Right cardiac atrium (tissue), 5 donors: ENCODE results near the gene GPS2. TPM values are rescaled to one million over a fixed set of nuclear protein-coding genes. Genes with fewer than 3 reads are reported as not detected.

Source experiments
- ATAC-seq, 2 donors: fragments of 200-7000 bp; cut with Tn5 transposase; one replicate each; pipeline versions ENCODE4 v1.8.0 to v1.9.1; 2020; ENCODE audit warnings: moderate library complexity in 2 of 2, mild to moderate bottlenecking in 1 of 2
- DNase-seq, 3 donors: peaks; one replicate each; pipeline ENCODE4 v3.0.0-alpha.2; 2020
- H3K27ac ChIP-seq: one replicate; pipeline ENCODE4 v1.5.1; 2013; ENCODE audit warnings: mild to moderate bottlenecking, low read length, control low read depth, moderate library complexity
- H3K27me3 ChIP-seq: one replicate; pipeline ENCODE4 v1.6.1; 2013; ENCODE audit not compliant: control insufficient read depth, insufficient read depth
- H3K4me1 ChIP-seq: one replicate; pipeline ENCODE4 v1.6.1; 2013; ENCODE audit warnings: low read length; ENCODE audit not compliant: control insufficient read depth, insufficient read depth
- H3K4me3 ChIP-seq: one replicate; pipeline ENCODE4 v1.5.1; 2013; ENCODE audit warnings: low read length, control low read depth
- H3K9me3 ChIP-seq: one replicate; pipeline ENCODE4 v1.6.1; 2013; ENCODE audit warnings: low read length; ENCODE audit not compliant: control insufficient read depth
- WGBS: extraction: QIAGEN DNeasy Blood & Tissue Kit; methylation state at CpG from one replicate; pipeline ENCODE4 v1.1.7; 2013; 5-methylcytosine and 5-hydroxymethylcytosine counted together
- intact Hi-C, 4 donors: fragments of 100-400 bp; cut with DNase I; formaldehyde crosslinking; loops; one replicate each; pipeline versions ENCODE4 v1.11.0 to v1.14.0; 2022 to 2023
- polyA plus RNA-seq: library from polyadenylated mRNA; stranded (reverse); fragments of 200-250 nt; gene quantifications from one replicate; pipeline ENCODE4 v1.2.3, GENCODE V29; 2013
- total RNA-seq, 4 donors: library from RNA; stranded (reverse); fragmentation: NEBNext Ultra II Directional; extraction: Animal tissue kit (Norgen Biotek cat#: 25700); gene quantifications; one replicate each; pipeline ENCODE4 v1.2.1, GENCODE V29; 2021
- donor health status: healthy with polysubstance abuse.
- donor health status: DM: no; HTN: yes; CAD: no.
- donor health status: DM: no; HTN: no; CAD: no.
- donor health status: DM: no; HTN: yes; CAD: no; lungs with severe emphysema.
- donor health status: DM: yes; HTN: yes; CAD: no.

GPS2 gene
- total and polyA plus RNA-seq, 5 donors = 65.0 to 76.1 (median 66.5) TPM

DNA sequence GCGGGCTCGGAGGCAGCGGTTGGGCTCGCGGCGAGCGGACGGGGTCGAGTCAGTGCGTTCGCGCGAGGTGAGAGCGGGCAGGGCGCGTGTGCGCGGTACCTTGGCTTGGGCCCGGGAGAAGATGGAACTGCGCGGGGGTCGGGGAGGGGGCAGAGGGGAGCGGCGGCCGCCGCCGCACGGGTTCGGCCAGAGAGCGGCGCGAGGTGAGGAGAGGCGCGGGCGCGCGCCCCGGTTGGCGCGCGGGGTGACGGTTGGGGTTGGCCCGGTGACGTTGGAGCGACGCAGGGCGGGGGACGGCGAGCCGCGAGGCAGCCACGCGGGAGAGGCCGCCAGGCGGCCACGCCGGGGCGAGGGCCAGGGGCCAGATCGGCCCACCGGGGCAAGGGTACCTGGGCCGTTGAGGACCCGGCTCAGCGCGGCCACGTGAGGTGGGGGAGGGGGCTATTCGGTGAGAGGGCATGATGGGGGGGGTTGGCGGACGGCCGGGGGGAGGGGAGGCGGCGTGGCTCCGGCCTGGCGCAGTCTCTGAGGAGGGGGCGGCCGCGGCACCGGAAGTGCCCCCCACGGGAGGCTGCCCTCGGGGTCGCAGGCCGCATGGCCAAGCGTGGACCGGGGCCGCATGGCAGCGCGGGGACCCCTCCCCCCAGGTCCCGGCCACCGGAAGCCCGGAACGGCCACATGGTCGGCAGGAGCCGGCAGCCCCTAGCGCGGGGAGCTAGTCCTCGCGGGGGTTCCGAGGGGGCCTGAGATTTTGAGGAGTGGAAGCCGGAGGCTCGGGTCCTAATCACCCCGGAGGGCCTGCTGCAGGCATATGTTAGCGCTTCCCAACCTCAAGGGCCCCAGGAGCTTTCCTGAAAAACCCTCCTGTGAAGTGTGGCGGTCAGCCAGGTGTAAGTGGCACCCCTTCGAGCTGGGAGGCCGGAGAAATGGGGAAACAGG lies 7.2 kb downstream of the GPS2 start:
- intact Hi-C loops = no loop called here
- under 1% methylated on average over 104 of the region's 104 CpGs for WGBS
- Histone ChIP-seq H3K4me1 (peaks cover 3% of the 10 kb centered on the region), H3K9me3 (no peaks in the 10 kb centered on the region), H3K27ac (peak overlapping the region; percentile 89), H3K27me3 (no peaks in the 10 kb centered on the region), H3K4me3 (peak overlapping the region; percentile 83)
- ATAC-seq (peak; percentile 21 to 22), DNase-seq (peak; percentile 70 to 88 (median 85))

DNA sequence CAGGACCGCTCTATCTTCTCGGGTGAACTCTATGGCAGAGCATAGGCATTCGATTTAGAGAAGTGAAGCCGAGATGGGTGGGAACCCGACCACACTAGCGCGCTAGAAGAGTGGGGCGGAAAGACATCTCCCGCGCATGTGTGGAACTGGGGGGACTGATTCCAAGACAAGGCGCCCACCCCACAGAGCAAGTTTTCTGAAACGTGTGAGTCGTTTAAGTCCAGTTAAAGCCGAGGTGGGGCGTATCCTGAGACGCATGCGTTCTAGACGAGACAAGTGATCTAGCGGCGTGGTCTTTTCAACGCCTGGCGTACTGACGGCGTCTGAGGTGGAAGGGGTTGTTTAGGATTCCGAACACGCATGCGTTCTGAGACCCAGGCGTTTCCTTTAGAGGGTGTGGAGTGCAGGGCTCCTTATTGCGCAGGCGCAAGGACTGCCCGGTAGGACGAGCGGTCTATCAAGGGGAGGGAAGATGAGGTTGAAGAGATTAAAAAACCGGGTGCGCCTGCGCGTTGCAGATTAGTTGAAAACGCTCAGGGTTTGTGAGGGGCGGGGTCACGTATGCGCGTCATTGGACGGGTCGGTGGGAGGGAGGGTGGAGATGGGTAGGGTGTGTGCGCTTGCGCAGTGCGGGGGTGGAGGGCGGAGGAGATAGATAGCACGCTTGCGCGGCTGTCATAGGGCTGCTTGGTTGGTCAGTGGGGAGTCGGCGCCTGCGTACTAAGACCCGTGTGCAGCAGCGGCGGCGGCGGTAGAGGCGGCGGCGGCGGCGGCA lies 8.1 kb downstream of the GPS2 start, which contains the start of gene EIF5A:
TSS of gene EIF5A (plus strand) at position 718 of the 775 bp plus-strand sequence. CDS start 2,008 bp downstream, outside the sequence.
- intact Hi-C loops = no loop called here
- H3K4me3 ChIP-seq = peak within 1 kb of the TSS; percentile 83
- DNase-seq (peak; percentile 100), ATAC-seq (peak; percentile 94 to 96)
- H3K9me3 ChIP-seq = no peaks in the 10 kb centered on the region
- H3K27me3 ChIP-seq = no peaks in the 10 kb centered on the region
- H3K27ac ChIP-seq = peak within 1 kb of the TSS; percentile 89
- peaks cover 3% of the 10 kb centered on the region for H3K4me1 ChIP-seq
- WGBS = under 1% methylated on average over 64 of the region's 64 CpGs

DNA sequence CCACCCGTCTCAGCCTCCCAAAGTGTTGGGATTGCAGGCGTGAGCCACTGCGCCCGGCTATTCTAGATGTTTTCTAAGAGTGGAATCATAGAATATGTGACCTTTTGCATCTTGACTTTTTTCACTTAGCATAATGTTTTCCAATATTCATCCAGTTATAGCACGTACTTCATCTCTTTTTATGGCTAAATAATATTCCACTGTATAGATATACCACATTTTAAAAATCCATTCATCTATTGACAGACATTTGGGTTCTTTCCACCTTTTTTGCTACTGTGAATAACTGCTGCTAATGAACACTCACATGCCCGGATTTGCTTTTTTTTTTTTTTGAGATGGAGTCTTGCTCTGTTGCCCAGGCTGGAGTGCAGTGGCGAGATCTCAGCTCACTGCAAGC lies 11.0 kb downstream of the GPS2 start:
- 96% methylated on average over 7 of the region's 7 CpGs for WGBS
- H3K27ac ChIP-seq = no peak overlapping the region
- DNase-seq = peak in 1 of 3 donors; percentile 17
- no peaks in the 10 kb centered on the region for H3K9me3 ChIP-seq
- H3K4me1 ChIP-seq = peaks cover 3% of the 10 kb centered on the region
- H3K27me3 ChIP-seq = no peaks in the 10 kb centered on the region
- ATAC-seq = no peak
- no peak overlapping the region for H3K4me3 ChIP-seq
- intact Hi-C loops = no loop called here

DNA sequence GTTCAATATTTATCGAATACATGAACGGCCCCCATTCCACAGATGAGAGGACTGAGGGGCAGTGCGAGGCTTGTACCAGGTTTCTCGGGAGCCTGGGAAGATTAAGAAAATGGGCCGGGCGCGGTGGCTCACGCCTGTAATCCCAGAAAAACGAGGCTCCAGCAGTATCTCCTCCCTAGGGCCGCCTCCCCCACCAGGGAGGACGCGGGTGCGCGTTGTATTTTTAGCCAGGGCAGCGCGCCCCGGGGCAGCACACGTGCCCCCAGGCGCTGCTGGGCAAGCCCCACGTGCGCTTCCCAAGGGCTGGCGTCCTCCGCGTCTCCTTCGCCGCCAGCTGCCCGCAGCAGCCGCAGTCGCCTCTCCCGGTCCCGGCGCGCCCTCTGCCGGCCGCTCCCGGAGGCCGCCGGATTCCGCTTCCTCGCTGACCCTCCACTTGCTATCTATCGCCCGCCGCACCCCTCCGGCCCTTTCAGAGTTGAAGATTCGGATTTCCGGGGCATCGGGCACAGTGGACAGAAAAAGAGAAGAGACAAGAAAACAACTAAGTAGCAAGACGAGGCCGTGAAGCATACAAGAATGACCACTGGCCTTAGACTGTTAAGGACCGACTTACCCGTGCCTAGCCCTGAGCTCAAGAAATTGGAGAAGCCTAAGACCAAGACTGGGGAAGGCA lies 18.8 kb downstream of the GPS2 start:
- ATAC-seq (peak; percentile 83 to 84), DNase-seq (peak; percentile 86 to 95 (median 94))
- intact Hi-C loops = loop anchor here (1.0 to 10.0 kb wide), 3 partner anchors 16 to 48 kb away; partner anchors contain the start of gene SLC2A4 (in 2 of the 4)
- no peaks in the 10 kb centered on the region for H3K27me3 ChIP-seq
- no peaks in the 10 kb centered on the region for H3K9me3 ChIP-seq
- 3% methylated on average over 51 of the region's 51 CpGs for WGBS
- H3K4me3 ChIP-seq = no peak overlapping the region
- peaks cover 12% of the 10 kb centered on the region for H3K4me1 ChIP-seq
- peak overlapping the region; percentile 71 for H3K27ac ChIP-seq

DNA sequence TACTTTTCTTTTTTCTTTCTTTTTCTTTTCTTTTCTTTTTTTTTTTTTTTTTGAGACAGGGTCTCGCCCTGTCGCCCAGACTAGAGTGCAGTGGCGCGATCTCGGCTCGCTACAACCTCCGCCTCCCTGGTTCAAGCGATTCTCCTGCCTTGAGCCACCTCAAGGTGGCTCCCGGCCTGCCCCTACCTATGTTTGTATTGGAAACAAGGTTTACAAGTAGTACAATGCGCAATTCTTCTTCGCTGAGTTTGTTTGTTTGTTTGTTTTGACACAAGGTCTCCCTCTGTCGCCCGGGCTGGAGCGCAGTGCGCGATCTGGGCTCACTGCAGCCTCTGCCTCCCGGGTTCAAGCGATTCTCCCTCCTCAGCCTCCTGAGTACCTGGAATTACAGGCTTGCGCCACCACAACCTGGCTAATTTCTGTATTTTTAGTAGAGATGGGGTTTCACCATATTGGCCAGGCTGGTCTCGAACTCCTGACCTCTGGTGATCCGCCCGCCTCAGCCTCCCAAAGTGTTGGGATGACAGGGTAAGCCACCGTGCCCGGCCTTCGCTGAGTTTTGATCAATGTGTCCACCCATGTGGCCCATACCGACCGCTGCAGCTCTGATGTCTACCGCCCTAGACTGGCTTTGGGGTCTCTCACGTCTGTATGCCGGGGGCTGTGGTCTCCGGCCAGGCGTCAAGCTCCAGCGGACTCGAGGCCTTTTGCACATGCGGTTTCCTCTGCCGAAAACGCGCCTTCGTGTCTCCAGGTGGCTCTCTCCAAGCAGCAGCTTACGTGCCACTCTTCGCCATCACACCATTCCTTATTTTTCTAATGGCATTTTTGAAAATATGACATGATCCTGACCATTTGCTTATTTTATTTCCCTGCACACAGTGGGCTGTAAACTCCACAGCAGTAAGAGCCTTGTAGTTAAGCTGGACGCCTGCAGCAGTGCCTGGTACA lies 19.7 kb downstream of the GPS2 start:
- WGBS = 59% methylated on average over 42 of the region's 42 CpGs
- no peaks in the 10 kb centered on the region for H3K27me3 ChIP-seq
- no peak overlapping the region for H3K4me3 ChIP-seq
- H3K4me1 ChIP-seq = peaks cover 12% of the 10 kb centered on the region
- DNase-seq = peak in 1 of 3 donors; percentile 29
- no peak for ATAC-seq
- intact Hi-C loops = loop anchor here (1.0 to 10.0 kb wide), 3 partner anchors 15 to 49 kb away; partner anchors contain the start of gene SLC2A4 (in 2 of the 4)
- peak overlapping the region; percentile 71 for H3K27ac ChIP-seq
- no peaks in the 10 kb centered on the region for H3K9me3 ChIP-seq

DNA sequence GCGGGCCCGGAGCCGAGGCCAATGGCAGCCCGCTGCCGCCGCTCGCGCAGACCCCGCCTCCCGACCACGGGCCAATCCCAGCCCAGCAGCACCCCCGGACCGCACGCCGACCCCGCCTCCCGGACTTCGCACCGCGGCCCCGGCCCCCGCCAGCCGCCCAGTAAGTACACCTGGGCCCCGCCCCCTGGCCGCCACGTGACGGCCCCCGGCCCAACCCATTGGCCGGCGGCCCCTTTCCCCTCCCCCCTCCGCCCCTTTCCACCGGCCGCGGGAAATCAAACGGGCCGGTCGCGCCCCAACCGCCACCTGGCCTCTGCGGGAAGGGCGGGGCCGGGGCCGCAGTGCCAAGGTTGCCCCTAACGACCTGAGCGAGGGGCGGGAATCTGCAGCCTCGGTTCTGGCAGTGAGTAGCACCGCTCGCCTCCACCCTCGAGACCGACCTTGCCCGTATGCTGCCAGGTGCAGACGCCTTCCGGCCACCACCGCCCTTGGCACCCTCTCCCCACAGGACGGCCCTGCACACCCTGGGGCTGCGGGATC lies 20.5 kb downstream of the GPS2 start, which contains the start of gene YBX2:
TSS of gene YBX2 (minus strand) at position 26 of the 540 bp plus-strand sequence. CDS start 139 bp downstream, outside the sequence.
- DNase-seq (peak; percentile 65 to 90 (median 83)), ATAC-seq (peak; percentile 39 to 49)
- WGBS = 3% methylated on average over 57 of the region's 57 CpGs
- intact Hi-C loops = loop anchor here in 1 of 4 donors (10.0 kb wide), 1 partner anchor 50 kb away; no protein-coding TSS in a partner anchor
- no peak within 1 kb of the TSS for H3K27ac ChIP-seq
- H3K4me3 ChIP-seq = peak within 1 kb of the TSS; percentile 34
- H3K9me3 ChIP-seq = no peaks in the 10 kb centered on the region
- no peaks in the 10 kb centered on the region for H3K27me3 ChIP-seq
- H3K4me1 ChIP-seq = peaks cover 12% of the 10 kb centered on the region

DNA sequence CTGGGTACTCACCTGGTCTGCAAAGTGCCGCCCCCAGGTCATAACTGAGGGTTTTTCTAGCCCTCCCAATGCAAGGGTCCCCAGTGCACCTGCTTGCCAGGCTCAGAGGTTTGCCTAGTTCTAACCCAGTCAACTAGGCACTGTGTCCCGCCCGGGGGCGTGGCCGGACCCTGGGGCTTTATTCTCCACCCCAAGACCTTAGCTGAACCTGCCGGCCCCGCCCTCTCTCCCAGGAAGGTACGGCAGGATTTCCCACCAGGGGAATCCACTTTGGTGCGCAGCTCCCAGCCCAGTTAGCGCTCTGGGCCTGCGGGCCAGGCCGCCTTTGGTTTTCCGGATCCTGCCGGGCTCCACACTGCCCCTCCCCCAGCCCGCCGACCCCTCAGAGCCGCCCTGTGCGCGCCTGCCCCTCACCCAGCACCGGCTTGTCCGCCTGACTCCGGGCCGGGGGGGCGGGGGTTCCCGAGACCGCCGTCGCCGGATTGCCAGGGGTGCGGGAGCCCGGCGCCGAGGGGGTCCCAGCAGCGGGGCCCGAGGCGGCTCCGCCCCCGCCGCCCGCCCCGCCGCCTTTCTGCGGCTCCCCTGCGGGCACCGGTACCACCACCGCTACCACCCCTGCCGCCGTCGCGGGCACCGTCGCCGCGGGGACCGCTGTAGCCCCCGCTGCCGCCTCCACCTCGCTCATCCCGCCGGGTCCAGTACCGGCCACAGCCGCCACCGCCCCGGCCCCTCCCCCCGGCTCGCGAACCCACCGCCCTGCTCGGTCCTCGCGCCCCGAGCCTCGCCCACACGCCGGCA lies 21.1 kb downstream of the GPS2 start:
- peak overlapping the region; percentile 34 for H3K4me3 ChIP-seq
- ATAC-seq (no peak), DNase-seq (peak in 2 of 3 donors; percentile 54 to 78)
- H3K27ac ChIP-seq = no peak overlapping the region
- H3K9me3 ChIP-seq = no peaks in the 10 kb centered on the region
- intact Hi-C loops = loop anchor here in 1 of 4 donors (10.0 kb wide), 1 partner anchor 51 kb away; no protein-coding TSS in a partner anchor
- H3K4me1 ChIP-seq = peaks cover 12% of the 10 kb centered on the region
- WGBS = 6% methylated on average over 74 of the region's 75 CpGs
- H3K27me3 ChIP-seq = no peaks in the 10 kb centered on the region

DNA sequence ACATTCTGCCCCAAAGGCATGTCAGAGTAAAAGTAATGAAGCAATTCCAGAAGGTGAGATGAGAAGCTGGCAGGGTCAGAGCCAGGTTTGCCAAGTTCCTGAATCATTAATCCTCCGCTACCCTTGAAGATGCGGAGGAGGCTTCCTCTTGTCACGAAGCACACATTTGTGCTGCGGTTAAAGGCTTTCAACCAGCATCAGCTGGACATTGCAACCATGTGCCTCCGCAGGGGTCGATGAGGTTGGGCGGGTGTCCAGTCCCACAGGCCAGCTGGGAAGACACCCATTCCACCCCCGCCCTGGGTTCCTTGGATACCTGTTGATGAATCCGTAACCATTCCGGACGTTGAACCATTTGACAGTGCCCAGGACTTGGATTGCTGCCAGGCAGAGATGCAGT lies 22.0 kb downstream of the GPS2 start:
- no peaks in the 10 kb centered on the region for H3K27me3 ChIP-seq
- no peak for ATAC-seq
- no peak overlapping the region for H3K27ac ChIP-seq
- H3K9me3 ChIP-seq = no peaks in the 10 kb centered on the region
- peak in 2 of 3 donors; percentile 41 to 57 for DNase-seq
- peaks cover 12% of the 10 kb centered on the region for H3K4me1 ChIP-seq
- no peak overlapping the region for H3K4me3 ChIP-seq
- WGBS = 72% methylated on average over 11 of the region's 11 CpGs
- intact Hi-C loops = loop anchor here in 1 of 4 donors (10.0 kb wide), 1 partner anchor 52 kb away; no protein-coding TSS in a partner anchor

DNA sequence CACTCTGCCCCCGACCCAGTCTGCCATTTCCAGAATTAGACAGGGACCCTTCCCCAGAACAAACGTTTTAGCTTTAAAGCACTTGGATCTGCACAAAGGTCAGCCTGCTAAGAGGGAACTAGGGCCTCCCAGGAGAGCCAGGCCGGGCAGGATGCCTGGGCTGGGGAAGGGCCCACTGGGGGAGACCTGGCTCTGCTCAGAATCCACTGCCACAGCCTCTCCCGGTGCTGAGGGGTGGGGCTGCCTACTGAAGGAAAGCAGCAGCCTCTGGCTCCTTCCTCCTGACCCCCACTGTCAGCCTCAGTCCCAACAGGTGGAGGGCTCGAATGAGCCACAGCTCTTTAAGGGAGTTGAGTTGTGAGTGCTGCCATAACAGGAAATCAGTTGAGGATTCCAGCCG lies 22.4 kb downstream of the GPS2 start:
- intact Hi-C loops = loop anchor here in 1 of 4 donors (10.0 kb wide), 1 partner anchor 52 kb away; no protein-coding TSS in a partner anchor
- DNase-seq (peak in 1 of 3 donors; percentile 79), ATAC-seq (no peak)
- peaks cover 12% of the 10 kb centered on the region for H3K4me1 ChIP-seq
- H3K27me3 ChIP-seq = no peaks in the 10 kb centered on the region
- H3K9me3 ChIP-seq = no peaks in the 10 kb centered on the region
- no peak overlapping the region for H3K4me3 ChIP-seq
- WGBS = 20% methylated on average over 6 of the region's 6 CpGs
- H3K27ac ChIP-seq = no peak overlapping the region
